ENCODE results near the gene VPS35L.
"Not testable (repeated sequence)": the region's sequence is repeated elsewhere in the genome, so short reads cannot be mapped to it uniquely, and the experiment has no call there.

Gene VPS35L

DNA sequence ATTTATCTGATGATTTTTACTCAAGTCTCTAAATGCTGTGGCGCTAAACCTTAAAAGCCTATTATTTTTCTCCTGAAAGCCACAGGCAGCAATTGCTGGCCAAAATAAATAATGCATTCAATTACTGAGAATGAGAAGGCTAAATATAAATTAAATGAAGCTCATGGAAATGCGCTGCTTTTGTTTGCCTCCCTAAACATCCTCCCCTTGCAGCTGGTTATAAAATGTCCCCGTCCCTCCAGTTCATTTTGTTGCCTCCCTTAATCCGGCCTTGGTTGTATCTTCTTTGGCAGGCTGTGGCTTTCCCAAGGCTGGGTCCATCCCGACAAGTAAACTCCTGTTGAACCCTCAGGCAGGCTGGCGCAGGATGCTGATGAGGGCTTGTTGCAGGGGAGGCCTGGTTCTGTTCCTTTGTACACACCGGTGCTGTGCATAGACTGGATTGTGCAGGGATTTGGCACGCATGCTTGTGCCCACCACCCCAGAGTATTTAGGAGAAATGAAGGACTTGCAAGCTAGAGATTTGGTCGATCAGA, 99.8 kb downstream of the VPS35L start:
- TF ChIP-seq, protein P1, sequence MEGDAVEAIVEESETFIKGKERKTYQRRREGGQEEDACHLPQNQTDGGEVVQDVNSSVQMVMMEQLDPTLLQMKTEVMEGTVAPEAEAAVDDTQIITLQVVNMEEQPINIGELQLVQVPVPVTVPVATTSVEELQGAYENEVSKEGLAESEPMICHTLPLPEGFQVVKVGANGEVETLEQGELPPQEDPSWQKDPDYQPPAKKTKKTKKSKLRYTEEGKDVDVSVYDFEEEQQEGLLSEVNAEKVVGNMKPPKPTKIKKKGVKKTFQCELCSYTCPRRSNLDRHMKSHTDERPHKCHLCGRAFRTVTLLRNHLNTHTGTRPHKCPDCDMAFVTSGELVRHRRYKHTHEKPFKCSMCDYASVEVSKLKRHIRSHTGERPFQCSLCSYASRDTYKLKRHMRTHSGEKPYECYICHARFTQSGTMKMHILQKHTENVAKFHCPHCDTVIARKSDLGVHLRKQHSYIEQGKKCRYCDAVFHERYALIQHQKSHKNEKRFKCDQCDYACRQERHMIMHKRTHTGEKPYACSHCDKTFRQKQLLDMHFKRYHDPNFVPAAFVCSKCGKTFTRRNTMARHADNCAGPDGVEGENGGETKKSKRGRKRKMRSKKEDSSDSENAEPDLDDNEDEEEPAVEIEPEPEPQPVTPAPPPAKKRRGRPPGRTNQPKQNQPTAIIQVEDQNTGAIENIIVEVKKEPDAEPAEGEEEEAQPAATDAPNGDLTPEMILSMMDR (IDR thresholded peaks at IDR 0.05; ENCODE audit: low read depth, low read length): no peak
- H3K4me3 ChIP-seq (ENCODE audit: low read depth, low read length): no peak overlapping the region

DNA sequence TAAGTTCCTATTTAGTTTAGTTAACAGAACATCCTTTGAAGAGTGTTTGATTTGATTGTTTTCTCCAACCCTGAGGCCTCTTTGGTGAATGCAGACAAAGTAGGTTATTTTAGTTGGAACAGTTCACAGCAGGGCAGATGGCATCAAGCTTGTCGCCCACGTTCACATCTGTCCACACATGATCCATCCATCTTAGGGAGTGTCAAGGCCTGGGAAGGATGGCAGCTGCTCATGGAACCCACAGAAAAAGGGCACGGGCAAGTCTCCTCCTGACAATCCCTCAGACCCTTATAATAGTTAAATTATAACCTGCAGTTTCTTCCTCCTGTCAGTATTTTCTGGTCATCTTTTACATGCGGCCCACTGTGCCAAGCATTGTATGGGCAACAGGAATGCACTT, 102.3 kb downstream of the VPS35L start:
- H3K4me3 ChIP-seq (ENCODE audit: low read depth, low read length): no peak overlapping the region
- TF ChIP-seq, protein P1 (IDR thresholded peaks at IDR 0.05; ENCODE audit: low read depth, low read length): no peak

DNA sequence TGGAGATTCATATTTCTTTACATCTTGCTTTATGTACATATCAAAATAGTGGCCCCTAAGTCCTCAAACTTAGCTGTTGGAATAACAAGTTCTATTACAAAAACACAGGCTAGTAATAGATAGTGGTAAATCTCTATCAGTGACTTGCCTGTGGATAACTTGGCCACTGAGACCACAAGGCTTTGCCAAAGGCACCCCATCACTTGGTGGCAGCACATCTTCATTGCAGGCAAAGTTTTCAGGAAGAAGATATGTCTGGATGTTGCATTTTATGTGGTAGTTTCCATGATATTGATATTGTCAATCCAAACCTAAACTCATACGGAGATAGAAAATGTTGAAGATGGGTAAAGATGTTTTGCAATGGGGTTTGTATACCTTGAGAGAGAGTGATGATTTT, 104.1 kb downstream of the VPS35L start:
- TF ChIP-seq, protein P1 (IDR thresholded peaks at IDR 0.05; ENCODE audit: low read depth, low read length): no peak
- H3K4me3 ChIP-seq (ENCODE audit: low read depth, low read length): no peak overlapping the region

DNA sequence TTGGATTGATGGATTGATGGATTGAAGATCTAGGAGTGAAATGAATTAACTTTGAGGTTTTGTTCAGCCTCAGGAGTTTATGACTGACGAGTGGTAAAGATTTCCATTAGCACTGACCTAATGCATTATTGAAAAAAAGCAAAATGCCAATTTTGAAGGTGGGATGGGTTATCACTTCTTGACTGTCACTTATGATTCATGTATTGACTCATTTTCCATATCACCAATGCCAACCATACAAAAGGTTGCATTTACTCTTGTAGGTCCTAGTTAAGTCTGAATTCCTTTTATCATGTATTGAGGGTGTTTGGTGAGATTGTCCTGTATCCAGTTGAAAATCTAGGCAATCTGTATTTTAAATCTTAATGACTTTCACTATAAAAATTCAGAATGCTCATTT, 104.9 kb downstream of the VPS35L start:
- TF ChIP-seq, protein P1 (IDR thresholded peaks at IDR 0.05; ENCODE audit: low read depth, low read length): no peak
- no peak overlapping the region for H3K4me3 ChIP-seq (ENCODE audit: low read depth, low read length)

DNA sequence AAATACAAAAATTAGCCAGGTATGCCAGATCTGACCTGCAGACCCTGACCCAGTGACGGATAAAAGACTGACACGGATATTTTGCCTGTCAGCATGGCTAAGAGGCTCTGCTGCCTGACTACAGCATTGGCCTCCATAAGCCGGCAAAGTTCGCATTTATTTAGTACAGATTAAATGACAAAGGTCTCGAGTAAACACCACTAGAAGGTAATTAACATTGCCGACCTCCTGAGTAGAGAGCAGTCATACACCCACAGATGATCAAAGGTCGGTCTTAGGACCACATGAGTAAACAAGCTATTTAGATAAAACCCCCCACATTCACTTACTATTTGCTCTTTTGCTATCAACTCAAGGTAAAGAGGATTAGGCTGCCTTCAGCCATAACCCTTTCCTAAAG, 106.8 kb downstream of the VPS35L start:
- TF ChIP-seq, protein P1 (IDR thresholded peaks at IDR 0.05; ENCODE audit: low read depth, low read length): no peak

DNA sequence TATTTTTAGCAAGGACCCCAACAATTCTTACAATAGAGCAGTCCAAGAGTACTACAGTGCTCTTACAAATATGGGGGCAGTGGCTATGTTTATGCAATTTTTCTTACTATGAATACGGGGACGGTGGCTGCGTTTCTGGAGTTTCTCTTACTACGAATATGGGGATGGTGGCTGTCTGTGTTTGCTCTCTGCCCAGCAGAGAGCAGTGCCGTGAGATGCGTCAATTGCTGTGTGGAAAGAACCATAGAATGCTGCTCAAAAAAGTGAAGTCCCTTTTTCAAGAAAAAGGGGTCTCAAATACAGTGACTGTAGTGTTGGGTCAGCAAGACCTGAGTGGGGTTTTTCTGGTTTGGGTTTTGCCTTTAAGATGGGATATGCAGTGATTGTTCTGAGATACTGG, 108.7 kb downstream of the VPS35L start:
- no peak overlapping the region for H3K4me3 ChIP-seq (ENCODE audit: low read depth, low read length)

More for the DNA sequence above, 106.8 kb downstream of the VPS35L start:
- H3K4me3 ChIP-seq (ENCODE audit: low read depth, low read length): no peak overlapping the region

DNA sequence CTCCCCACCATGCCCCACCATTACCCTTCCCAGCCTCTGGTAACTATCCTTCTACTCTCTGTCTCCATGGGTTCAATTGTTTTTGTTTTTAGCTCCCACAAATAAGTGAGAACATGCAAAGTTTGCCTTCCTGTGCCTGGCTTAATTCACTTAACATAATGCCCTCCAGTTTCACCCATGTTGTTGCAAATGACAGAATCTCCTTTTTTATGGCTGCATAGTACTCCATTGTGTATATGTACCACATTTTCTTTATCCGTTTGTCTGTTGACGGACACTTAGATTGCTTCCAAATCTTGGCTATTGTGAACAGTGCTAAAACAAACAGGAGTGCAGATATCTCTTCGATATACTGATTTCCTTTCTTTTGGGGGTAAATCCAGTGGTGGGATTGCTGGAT, 109.8 kb downstream of the VPS35L start:
- H3K4me3 ChIP-seq (ENCODE audit: low read depth, low read length): not testable (repeated sequence)

More for the DNA sequence above, 108.7 kb downstream of the VPS35L start:
- TF ChIP-seq, protein P1 (IDR thresholded peaks at IDR 0.05; ENCODE audit: low read depth, low read length): no peak

DNA sequence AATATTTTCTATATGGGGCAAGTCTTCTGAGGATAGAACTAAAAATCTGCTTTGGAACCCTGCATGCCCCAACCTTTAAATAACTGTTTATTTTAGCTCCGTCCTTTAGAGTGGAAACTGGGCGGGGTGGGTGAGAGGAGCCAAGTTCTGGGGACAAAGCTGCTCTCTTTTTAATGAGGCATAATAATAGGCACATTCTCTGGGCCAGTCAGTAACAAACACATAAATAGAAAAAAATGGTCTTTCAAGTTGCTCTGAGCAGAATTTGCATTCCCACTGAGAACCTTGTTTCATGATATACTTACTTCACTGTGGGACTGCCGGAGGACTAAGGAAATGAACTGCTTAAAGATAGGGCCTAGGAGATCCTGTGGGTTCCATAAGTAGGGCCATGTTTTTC, 111.0 kb downstream of the VPS35L start:
- no peak overlapping the region for H3K4me3 ChIP-seq (ENCODE audit: low read depth, low read length)
- TF ChIP-seq, protein P1 (IDR thresholded peaks at IDR 0.05; ENCODE audit: low read depth, low read length): no peak
